ENCODE measurements around the gene NAT16.
"Not testable (repeated sequence)": the region's sequence is repeated elsewhere in the genome, so short reads cannot be mapped to it uniquely, and the experiment has no call there.

The NAT16 gene
- 0 reads per million in 2 experiments for total RNA-seq

GRCh38 chr7:101180130-101180755, at the start of gene NAT16:
NAT16 (minus strand) TSS chr7:101180293; CDS start chr7:101174807, 5,486 bp downstream.
- DNase-seq (ENCODE audit: low read depth) = no peak

- DNase-seq (ENCODE audit: low read depth) = no peak
Observed at GRCh38 chr7:101226721-101227120, 46.6 kb upstream of the NAT16 start.

GRCh38 chr7:101225650-101226049, 45.6 kb upstream of the NAT16 start:
- no peak for DNase-seq (ENCODE audit: low read depth)

GRCh38 chr7:101223528-101223927, 43.4 kb upstream of the NAT16 start:
- DNase-seq (ENCODE audit: low read depth) = no peak

- DNase-seq (ENCODE audit: low read depth) = no peak
Observed at GRCh38 chr7:101222275-101222830, 42.3 kb upstream of the NAT16 start.

- no peak for DNase-seq (ENCODE audit: low read depth)
Observed at GRCh38 chr7:101220295-101220694, 40.2 kb upstream of the NAT16 start.

- no peak for DNase-seq (ENCODE audit: low read depth)
Observed at GRCh38 chr7:101218236-101219125, 38.4 kb upstream of the NAT16 start.

GRCh38 chr7:101217388-101218235, 37.5 kb upstream of the NAT16 start, which contains the start of the genes PLOD3 and ZNHIT1:
PLOD3 (minus strand) TSS chr7:101217581; CDS start chr7:101217274, 307 bp downstream.
ZNHIT1 (plus strand) TSS chr7:101218165; CDS start chr7:101218196, 31 bp downstream.
- DNase-seq (ENCODE audit: low read depth) = peak; percentile 93

- no peak for DNase-seq (ENCODE audit: low read depth)
Observed at GRCh38 chr7:101216860-101217387, 36.8 kb upstream of the NAT16 start.

GRCh38 chr7:101216001-101216859, 36.1 kb upstream of the NAT16 start:
- DNase-seq (ENCODE audit: low read depth) = no peak

- no peak for DNase-seq (ENCODE audit: low read depth)
Observed at GRCh38 chr7:101212014-101212413, 31.9 kb upstream of the NAT16 start.

GRCh38 chr7:101211501-101211900, 31.4 kb upstream of the NAT16 start:
- no peak for DNase-seq (ENCODE audit: low read depth)

- DNase-seq (ENCODE audit: low read depth) = no peak
Observed at GRCh38 chr7:101210143-101210542, 30.1 kb upstream of the NAT16 start.

GRCh38 chr7:101208794-101209193, 28.7 kb upstream of the NAT16 start:
- DNase-seq (ENCODE audit: low read depth) = no peak

GRCh38 chr7:101207459-101207858, 27.4 kb upstream of the NAT16 start:
- DNase-seq (ENCODE audit: low read depth) = no peak

GRCh38 chr7:101206665-101207042, 26.6 kb upstream of the NAT16 start:
- no peak for DNase-seq (ENCODE audit: low read depth)

- DNase-seq (ENCODE audit: low read depth) = no peak
Observed at GRCh38 chr7:101205901-101206664, 26.0 kb upstream of the NAT16 start.

GRCh38 chr7:101203740-101204738, 23.9 kb upstream of the NAT16 start:
- not testable (repeated sequence) for DNase-seq (ENCODE audit: low read depth)

- no peak for DNase-seq (ENCODE audit: low read depth)
Observed at GRCh38 chr7:101202603-101202918, 22.5 kb upstream of the NAT16 start.

Data from T follicular helper cell (primary cell).